MM.1S (cell line): ENCODE data around the gene PTPRZ1.

Source experiments
- DNase-seq: peaks from one replicate; pipeline ENCODE4 v3.0.0-alpha.2; 2015
- H2AFZ ChIP-seq: fragments of 300-600 bp; sonication (generic); 2 replicates; pipeline ENCODE4 v1.6.0; 2016; ENCODE audit warnings: antibody characterized with exemption, low read length
- H3F3A ChIP-seq: fragments of 300-600 bp; sonication (generic); 2 replicates; pipeline ENCODE4 v1.6.1; 2016; ENCODE audit warnings: mild to moderate bottlenecking, antibody characterized with exemption, low read length, moderate library complexity, mixed read lengths; ENCODE audit not compliant: insufficient read depth
- H3K27ac ChIP-seq: fragments of 300-600 bp; sonication (generic); 2 replicates; pipeline ENCODE4 v1.5.1; 2016; ENCODE audit warnings: mild to moderate bottlenecking, low read length
- H3K27me3 ChIP-seq: fragments of 300-600 bp; sonication (generic); replicated peaks from 2 replicates; pipeline ENCODE4 v1.6.0; 2016; ENCODE audit warnings: low read length; ENCODE audit not compliant: insufficient read depth
- H3K36me3 ChIP-seq: fragments of 300-600 bp; sonication (generic); replicated peaks from 2 replicates; pipeline ENCODE4 v1.6.1; 2016; ENCODE audit warnings: mild to moderate bottlenecking, low read length, mixed read lengths; ENCODE audit not compliant: insufficient read depth
- H3K4me1 ChIP-seq: fragments of 300-600 bp; sonication (generic); 2 replicates; pipeline ENCODE4 v1.6.1; 2016; ENCODE audit warnings: low read length, mixed read lengths
- H3K4me2 ChIP-seq: fragments of 300-600 bp; sonication (generic); 2 replicates; pipeline ENCODE4 v1.6.0; 2016; ENCODE audit warnings: low read depth, low read length
- H3K4me3 ChIP-seq: fragments of 300-600 bp; sonication (generic); 2 replicates; pipeline ENCODE4 v1.5.1; 2016; ENCODE audit warnings: low read length, mixed read lengths
- H3K79me2 ChIP-seq: fragments of 300-600 bp; sonication (generic); 2 replicates; pipeline ENCODE4 v1.6.1; 2016; ENCODE audit warnings: mixed run types, low read length, mixed read lengths
- H3K9ac ChIP-seq: fragments of 300-600 bp; sonication (generic); 2 replicates; pipeline ENCODE4 v1.6.1; 2016; ENCODE audit warnings: low read length, mixed read lengths
- H3K9me2 ChIP-seq: fragments of 300-600 bp; sonication (generic); replicated peaks from 2 replicates; pipeline ENCODE4 v1.6.1; 2016; ENCODE audit warnings: mild to moderate bottlenecking, low read length, mixed read lengths; ENCODE audit not compliant: insufficient read depth
- H3K9me3 ChIP-seq: fragments of 300-600 bp; sonication (generic); replicated peaks from 2 replicates; pipeline ENCODE4 v1.6.1; 2016; ENCODE audit warnings: mild to moderate bottlenecking, low read length, mixed read lengths; ENCODE audit not compliant: insufficient read depth
- H4K20me1 ChIP-seq: fragments of 300-600 bp; sonication (generic); 2 replicates; pipeline ENCODE4 v1.6.1; 2016; ENCODE audit warnings: mild to moderate bottlenecking, low read length, moderate library complexity, mixed read lengths; ENCODE audit not compliant: insufficient read depth
- CTCF ChIP-seq: fragments of 300-600 bp; sonication (generic); IDR thresholded peaks from 2 replicates; pipeline ENCODE4 v1.5.1; 2016; ENCODE audit warnings: antibody characterized with exemption, low read length, mixed read lengths
- EZH2 ChIP-seq: fragments of 300-600 bp; sonication (generic); optimal IDR thresholded peaks from 2 replicates; pipeline ENCODE3; 2017; ENCODE audit warnings: low read depth, mild to moderate bottlenecking, antibody characterized with exemption, low read length, mixed read lengths
- EZH2phosphoT487 ChIP-seq: fragments of 300-600 bp; sonication (generic); IDR thresholded peaks from 2 replicates; pipeline ENCODE4 v1.6.1; 2018; ENCODE audit warnings: antibody characterized with exemption, low read length

Gene PTPRZ1

DNA sequence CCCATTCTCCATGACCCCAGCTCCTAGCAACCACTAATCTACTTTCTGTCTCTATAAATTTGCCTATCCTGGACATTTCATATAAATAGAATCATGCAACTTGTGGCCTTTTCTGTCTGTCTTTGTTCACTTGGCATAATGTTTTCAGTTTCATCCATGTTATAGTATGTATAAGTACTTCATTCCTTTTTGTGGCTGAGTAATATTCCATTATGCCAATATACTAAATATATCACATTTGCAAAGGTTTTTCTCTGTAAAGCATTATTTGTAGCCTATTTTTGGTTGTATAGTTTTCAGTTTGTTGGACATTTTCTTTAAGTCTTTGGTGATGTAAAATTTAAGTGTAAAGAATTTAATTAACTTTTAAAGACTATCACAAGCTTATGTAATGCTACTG lies 2.2 kb downstream of the PTPRZ1 start:
- no peaks in the 10 kb centered on the region for H3K9me3 ChIP-seq
- H3K9ac ChIP-seq: no peak overlapping the region
- H4K20me1 ChIP-seq: no peaks in the 10 kb centered on the region
- H2AFZ ChIP-seq: no peak overlapping the region
- no peak for TF ChIP-seq EZH2phosphoT487
- TF ChIP-seq CTCF: no peak
- TF ChIP-seq EZH2: no peak
- no peaks in the 10 kb centered on the region for H3K9me2 ChIP-seq
- no peak overlapping the region for H3K4me3 ChIP-seq
- H3K79me2 ChIP-seq: no peaks in the 10 kb centered on the region
- H3K4me1 ChIP-seq: peaks cover 7% of the 10 kb centered on the region; the same call in 1 of the 2 replicates
- H3K27me3 ChIP-seq: 0 out of 2 replicates have a peak, but pooled peaks cover 3% of the 10 kb centered on the region
- H3K27ac ChIP-seq: no peak overlapping the region
- H3K36me3 ChIP-seq: no peaks in the 10 kb centered on the region
- no peaks in the 10 kb centered on the region for H3F3A ChIP-seq
- DNase-seq: no peak
- H3K4me2 ChIP-seq: no peak overlapping the region

- no peaks in the 10 kb centered on the region for H3K9me2 ChIP-seq
- 0 out of 2 replicates have a peak, but pooled peaks cover 3% of the 10 kb centered on the region for H3K27me3 ChIP-seq
- peaks cover 7% of the 10 kb centered on the region; the same call in 1 of the 2 replicates for H3K4me1 ChIP-seq
- no peak for TF ChIP-seq CTCF
- TF ChIP-seq EZH2phosphoT487: no peak
- TF ChIP-seq EZH2: no peak
- DNase-seq: peak; percentile 21
- H3K4me3 ChIP-seq: no peak overlapping the region
- no peak overlapping the region for H2AFZ ChIP-seq
- H3K27ac ChIP-seq: no peak overlapping the region
- no peaks in the 10 kb centered on the region for H3K36me3 ChIP-seq
- no peaks in the 10 kb centered on the region for H3K9me3 ChIP-seq
- H3K79me2 ChIP-seq: no peaks in the 10 kb centered on the region
- H3K4me2 ChIP-seq: no peak overlapping the region
- H3F3A ChIP-seq: no peaks in the 10 kb centered on the region
- H3K9ac ChIP-seq: no peak overlapping the region
- no peaks in the 10 kb centered on the region for H4K20me1 ChIP-seq
Measured at GRCh38 chr7:121876656-121877500, 3.9 kb downstream of the PTPRZ1 start.

- DNase-seq: no peak
- no peak overlapping the region for H2AFZ ChIP-seq
- no peak overlapping the region for H3K27ac ChIP-seq
- no peak for TF ChIP-seq CTCF
- no peak for TF ChIP-seq EZH2
- no peak for TF ChIP-seq EZH2phosphoT487
- no peaks in the 10 kb centered on the region for H3K9me2 ChIP-seq
- no peaks in the 10 kb centered on the region for H3K9me3 ChIP-seq
- H3K36me3 ChIP-seq: no peaks in the 10 kb centered on the region
- no peak overlapping the region for H3K4me3 ChIP-seq
- H4K20me1 ChIP-seq: no peaks in the 10 kb centered on the region
- H3K27me3 ChIP-seq: no peaks in the 10 kb centered on the region
- H3K4me1 ChIP-seq: peaks cover 7% of the 10 kb centered on the region; the same call in 1 of the 2 replicates
- H3F3A ChIP-seq: no peaks in the 10 kb centered on the region
- H3K9ac ChIP-seq: no peak overlapping the region
- H3K79me2 ChIP-seq: no peaks in the 10 kb centered on the region
- H3K4me2 ChIP-seq: no peak overlapping the region
Measured at GRCh38 chr7:121878918-121879464, 6.0 kb downstream of the PTPRZ1 start.
